Testis (tissue), 2 donors: ENCODE results near the gene DCK.

Experiments
- POLR2A ChIP-seq: fragments of 450-650 bp; IDR thresholded peaks from one replicate; pipeline ENCODE4 v1.6.1; 2017; ENCODE audit warnings: antibody characterized with exemption, mild to moderate bottlenecking, moderate library complexity
- TF ChIP-seq, protein P1 (sequence below), 3 experiments: fragments of 450-650 bp in 2 of 3; fragments of 200-600 bp in 1 of 3; sonication (generic) in 1 of 3; IDR thresholded peaks; one replicate each; pipeline ENCODE4 v1.5.1; 2016 to 2019; ENCODE audit warnings: antibody characterized with exemption in 3 of 3, mild to moderate bottlenecking in 2 of 3, moderate library complexity in 1 of 3

DNA sequence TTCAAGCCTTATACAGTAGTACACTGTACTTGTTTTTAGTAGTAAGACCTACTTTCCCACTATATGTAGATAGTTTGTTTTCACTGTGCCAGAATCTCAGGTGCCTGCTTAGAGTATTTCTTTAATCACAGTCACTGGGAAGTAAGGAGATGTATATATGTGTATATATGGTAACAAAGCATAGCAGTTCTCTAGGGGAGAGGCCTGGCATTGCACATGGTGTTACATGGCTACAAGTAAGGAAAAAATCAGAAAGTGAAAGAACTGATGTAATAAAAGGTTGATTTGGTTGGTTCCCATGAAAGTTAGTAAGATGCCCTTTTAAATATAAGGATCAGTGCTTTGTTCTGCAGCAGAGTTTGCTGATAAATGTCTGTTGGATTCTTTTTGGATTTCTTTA, 9.3 kb upstream of the DCK start:
- TF ChIP-seq, protein P1, sequence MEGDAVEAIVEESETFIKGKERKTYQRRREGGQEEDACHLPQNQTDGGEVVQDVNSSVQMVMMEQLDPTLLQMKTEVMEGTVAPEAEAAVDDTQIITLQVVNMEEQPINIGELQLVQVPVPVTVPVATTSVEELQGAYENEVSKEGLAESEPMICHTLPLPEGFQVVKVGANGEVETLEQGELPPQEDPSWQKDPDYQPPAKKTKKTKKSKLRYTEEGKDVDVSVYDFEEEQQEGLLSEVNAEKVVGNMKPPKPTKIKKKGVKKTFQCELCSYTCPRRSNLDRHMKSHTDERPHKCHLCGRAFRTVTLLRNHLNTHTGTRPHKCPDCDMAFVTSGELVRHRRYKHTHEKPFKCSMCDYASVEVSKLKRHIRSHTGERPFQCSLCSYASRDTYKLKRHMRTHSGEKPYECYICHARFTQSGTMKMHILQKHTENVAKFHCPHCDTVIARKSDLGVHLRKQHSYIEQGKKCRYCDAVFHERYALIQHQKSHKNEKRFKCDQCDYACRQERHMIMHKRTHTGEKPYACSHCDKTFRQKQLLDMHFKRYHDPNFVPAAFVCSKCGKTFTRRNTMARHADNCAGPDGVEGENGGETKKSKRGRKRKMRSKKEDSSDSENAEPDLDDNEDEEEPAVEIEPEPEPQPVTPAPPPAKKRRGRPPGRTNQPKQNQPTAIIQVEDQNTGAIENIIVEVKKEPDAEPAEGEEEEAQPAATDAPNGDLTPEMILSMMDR (IDR thresholded peaks at IDR 0.05): no peak
- TF ChIP-seq POLR2A: no peak
